ENCODE results near the gene SMAD9. TPM values are rescaled to one million over a fixed set of nuclear protein-coding genes. Genes with fewer than 3 reads are reported as not detected.

The SMAD9 gene
- total RNA-seq, 4 donors from 2014 or later, result 83.0 to 110 (median 102) TPM

DNA sequence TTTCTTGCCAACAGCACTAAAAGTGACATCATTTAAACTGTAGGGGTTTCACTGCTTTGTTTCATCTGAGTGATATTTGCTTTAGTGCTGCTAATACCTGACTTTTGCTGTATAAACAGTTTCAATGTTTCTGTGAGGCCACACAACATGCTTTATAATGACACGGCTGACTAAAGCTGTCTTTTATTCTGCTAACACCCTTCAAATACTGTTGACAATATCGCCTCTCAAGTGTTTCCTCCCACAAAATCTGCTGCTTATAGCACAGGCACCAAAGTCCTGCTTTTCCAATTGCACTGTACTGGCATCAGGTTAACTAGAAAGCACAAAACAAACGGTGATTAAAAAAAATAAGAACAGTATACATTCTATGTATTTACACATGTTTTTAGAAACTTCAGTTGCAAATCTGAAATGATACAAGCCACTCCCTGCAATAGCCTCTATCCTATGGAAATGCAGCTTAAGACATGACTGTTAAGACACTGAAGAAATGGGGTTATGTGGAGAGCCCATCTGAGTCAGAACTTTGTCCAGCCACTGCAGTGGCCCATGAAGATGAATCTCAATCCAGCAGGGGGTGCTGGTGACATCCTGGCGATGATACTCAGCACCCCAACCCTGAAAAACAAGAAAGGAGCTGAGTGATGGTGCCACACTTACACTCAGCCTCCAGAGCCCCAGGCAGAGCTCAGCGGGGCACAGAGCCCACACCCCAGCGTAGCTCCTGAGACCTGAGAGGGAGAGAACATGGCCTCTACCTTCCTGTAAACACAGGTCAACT lies 71.6 kb downstream of the SMAD9 start:
- peak overlapping the region in 1 of 3 donors; percentile 42 for H3K27ac ChIP-seq
- no peak for DNase-seq
- H3K4me1 ChIP-seq, result peaks cover 10 to 12% of the 10 kb centered on the region in 2 donors
- no peaks in the 10 kb centered on the region for H3K9me3 ChIP-seq
- TF ChIP-seq POLR2A (IDR thresholded peaks at IDR 0.05), result no peak
- TF ChIP-seq, protein P1, sequence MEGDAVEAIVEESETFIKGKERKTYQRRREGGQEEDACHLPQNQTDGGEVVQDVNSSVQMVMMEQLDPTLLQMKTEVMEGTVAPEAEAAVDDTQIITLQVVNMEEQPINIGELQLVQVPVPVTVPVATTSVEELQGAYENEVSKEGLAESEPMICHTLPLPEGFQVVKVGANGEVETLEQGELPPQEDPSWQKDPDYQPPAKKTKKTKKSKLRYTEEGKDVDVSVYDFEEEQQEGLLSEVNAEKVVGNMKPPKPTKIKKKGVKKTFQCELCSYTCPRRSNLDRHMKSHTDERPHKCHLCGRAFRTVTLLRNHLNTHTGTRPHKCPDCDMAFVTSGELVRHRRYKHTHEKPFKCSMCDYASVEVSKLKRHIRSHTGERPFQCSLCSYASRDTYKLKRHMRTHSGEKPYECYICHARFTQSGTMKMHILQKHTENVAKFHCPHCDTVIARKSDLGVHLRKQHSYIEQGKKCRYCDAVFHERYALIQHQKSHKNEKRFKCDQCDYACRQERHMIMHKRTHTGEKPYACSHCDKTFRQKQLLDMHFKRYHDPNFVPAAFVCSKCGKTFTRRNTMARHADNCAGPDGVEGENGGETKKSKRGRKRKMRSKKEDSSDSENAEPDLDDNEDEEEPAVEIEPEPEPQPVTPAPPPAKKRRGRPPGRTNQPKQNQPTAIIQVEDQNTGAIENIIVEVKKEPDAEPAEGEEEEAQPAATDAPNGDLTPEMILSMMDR (IDR thresholded peaks at IDR 0.05), result peak in 3 of 6 experiments; percentile 13 to 20 (median 16)
- intact Hi-C loops (cut with DNase I), result no loop called here
- H3K4me3 ChIP-seq (replicated peaks in 1 of 3), result no peak overlapping the region
- 64 to 73% methylated on average over 5 to 6 of the region's 6 CpGs for WGBS, 2 donors
- H3K36me3 ChIP-seq, result peaks cover 16 to 17% of the 10 kb centered on the region in 2 donors
- H3K27me3 ChIP-seq, result no peaks in the 10 kb centered on the region

DNA sequence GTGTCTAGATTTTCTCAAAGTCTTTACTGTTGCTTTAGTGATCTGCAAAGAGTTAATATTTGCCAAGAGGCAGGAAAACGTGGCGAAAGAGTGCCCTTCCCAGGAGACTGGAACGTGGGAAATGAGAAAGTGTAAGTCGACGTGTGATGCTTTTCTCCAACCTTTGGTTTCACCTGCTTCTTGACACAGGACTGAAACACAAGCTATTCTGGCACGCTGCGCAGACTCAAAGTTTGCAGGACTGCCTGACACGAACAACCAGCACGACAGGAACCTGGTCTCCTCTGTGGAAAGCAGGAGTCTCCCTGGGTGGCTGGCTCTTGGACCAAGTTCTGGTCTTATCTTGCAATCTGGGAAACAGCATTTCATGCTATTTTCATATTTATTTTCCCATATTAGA lies 72.4 kb downstream of the SMAD9 start:
- DNase-seq, result no peak
- Histone ChIP-seq H3K27ac (no peak overlapping the region), H3K9me3 (no peaks in the 10 kb centered on the region), H3K4me3 (replicated peaks in 1 of 3) (no peak overlapping the region), H3K36me3 (peaks cover 8 to 9% of the 10 kb centered on the region in 2 donors), H3K4me1 (peaks cover 10 to 12% of the 10 kb centered on the region in 2 donors), H3K27me3 (no peaks in the 10 kb centered on the region)
- intact Hi-C loops (cut with DNase I), result no loop called here
- WGBS, 2 donors, result 63 to 69% methylated on average over 9 of the region's 9 CpGs
- TF ChIP-seq, protein P1 (IDR thresholded peaks at IDR 0.05), result no peak
- TF ChIP-seq POLR2A (IDR thresholded peaks at IDR 0.05), result no peak

DNA sequence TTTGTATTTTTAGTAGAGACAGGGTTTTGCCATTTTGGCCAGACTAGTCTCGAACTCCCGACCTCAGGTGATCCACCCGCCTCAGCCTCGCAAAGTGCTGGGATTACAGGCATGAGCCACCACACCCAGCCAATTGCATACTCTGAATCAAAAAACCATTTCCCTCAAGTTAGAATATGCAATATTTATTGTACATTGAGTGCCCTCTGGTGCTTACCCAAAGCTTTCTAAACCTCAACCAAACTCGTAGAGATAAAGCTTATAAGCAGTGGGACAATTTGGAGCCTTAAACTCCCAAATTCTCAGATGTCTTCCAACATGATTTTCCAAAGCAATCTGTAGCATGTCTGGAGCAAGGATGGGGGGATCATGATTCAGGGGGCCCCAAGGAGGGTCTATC lies 78.6 kb downstream of the SMAD9 start:
- Histone ChIP-seq H3K27ac (no peak overlapping the region), H3K4me3 (replicated peaks in 1 of 3) (no peak overlapping the region), H3K27me3 (no peaks in the 10 kb centered on the region), H3K9me3 (no peaks in the 10 kb centered on the region), H3K4me1 (no peaks in the 10 kb centered on the region), H3K36me3 (peaks cover 0 to 4% of the 10 kb centered on the region in 2 donors)
- DNase-seq, result no peak
- intact Hi-C loops (cut with DNase I), result no loop called here
- 81 to 93% methylated on average over 5 of the region's 5 CpGs for WGBS, 2 donors
- TF ChIP-seq, protein P1 (IDR thresholded peaks at IDR 0.05), result no peak
- no peak for TF ChIP-seq POLR2A (IDR thresholded peaks at IDR 0.05)

DNA sequence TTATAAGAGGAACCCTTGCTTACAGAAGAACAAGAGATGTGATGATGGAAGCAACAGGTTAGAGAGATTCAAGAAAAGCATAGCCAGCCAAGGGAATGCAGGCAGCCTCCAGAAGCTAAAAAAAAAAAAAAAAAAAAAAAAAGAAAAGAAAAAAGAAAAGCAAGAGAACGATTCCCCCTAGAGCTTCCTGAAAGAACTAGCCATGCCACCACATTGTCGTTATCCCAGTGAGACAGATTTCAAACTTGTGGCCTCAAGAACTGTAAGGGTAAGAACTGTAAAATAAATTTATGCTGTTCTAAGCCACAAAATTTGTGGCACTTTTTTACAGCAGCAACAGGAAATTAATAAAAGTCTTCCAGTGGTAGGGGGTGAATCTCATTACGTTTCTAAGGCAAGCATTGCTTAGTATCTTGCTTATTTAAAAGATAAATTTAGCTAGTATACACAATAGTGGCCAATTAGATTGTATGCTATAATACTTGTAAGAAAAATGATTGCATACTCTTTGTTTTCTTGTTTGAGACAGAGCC lies 79.3 kb downstream of the SMAD9 start:
- 68 to 87% methylated on average over 3 of the region's 3 CpGs for WGBS, 2 donors
- TF ChIP-seq, protein P1 (IDR thresholded peaks at IDR 0.05), result no peak
- no peak for TF ChIP-seq POLR2A (IDR thresholded peaks at IDR 0.05)
- H3K36me3 ChIP-seq, result peaks cover 0 to 4% of the 10 kb centered on the region in 2 donors
- no peaks in the 10 kb centered on the region for H3K4me1 ChIP-seq
- intact Hi-C loops (cut with DNase I), result no loop called here
- no peaks in the 10 kb centered on the region for H3K27me3 ChIP-seq
- H3K9me3 ChIP-seq, result no peaks in the 10 kb centered on the region
- H3K27ac ChIP-seq, result no peak overlapping the region
- no peak overlapping the region for H3K4me3 ChIP-seq (replicated peaks in 1 of 3)
- no peak for DNase-seq

DNA sequence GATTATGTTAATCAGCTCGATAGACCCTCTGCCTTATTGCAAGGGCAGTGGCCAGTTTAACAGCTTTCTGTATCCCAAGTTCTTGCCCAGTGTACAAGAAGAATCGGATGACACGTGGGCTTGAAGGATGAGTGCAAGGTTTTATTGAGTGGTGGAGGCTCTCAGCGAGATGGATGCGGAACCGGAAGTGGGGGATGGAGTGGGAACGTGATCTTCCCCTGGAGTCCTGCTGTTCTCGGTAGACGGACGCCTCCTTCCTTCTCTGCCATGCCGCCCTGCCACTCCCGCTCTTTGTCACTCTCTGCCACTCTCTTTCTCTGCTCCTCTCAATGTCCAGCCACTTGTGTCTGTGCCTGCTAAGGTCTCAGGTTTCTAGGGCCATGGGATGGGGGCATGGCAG lies 80.1 kb downstream of the SMAD9 start:
- TF ChIP-seq POLR2A (IDR thresholded peaks at IDR 0.05), result no peak
- TF ChIP-seq, protein P1 (IDR thresholded peaks at IDR 0.05), result no peak
- H3K9me3 ChIP-seq, result no peaks in the 10 kb centered on the region
- no peak overlapping the region for H3K4me3 ChIP-seq (replicated peaks in 1 of 3)
- intact Hi-C loops (cut with DNase I), result no loop called here
- H3K4me1 ChIP-seq, result no peaks in the 10 kb centered on the region
- DNase-seq, result no peak
- H3K36me3 ChIP-seq, result no peaks in the 10 kb centered on the region
- 90 to 96% methylated on average over 12 of the region's 12 CpGs for WGBS, 2 donors
- no peak overlapping the region for H3K27ac ChIP-seq
- H3K27me3 ChIP-seq, result no peaks in the 10 kb centered on the region

Measured in thyroid gland (tissue), 4 donors.